Measurements from ENCODE around the gene PRM3.

DNA sequence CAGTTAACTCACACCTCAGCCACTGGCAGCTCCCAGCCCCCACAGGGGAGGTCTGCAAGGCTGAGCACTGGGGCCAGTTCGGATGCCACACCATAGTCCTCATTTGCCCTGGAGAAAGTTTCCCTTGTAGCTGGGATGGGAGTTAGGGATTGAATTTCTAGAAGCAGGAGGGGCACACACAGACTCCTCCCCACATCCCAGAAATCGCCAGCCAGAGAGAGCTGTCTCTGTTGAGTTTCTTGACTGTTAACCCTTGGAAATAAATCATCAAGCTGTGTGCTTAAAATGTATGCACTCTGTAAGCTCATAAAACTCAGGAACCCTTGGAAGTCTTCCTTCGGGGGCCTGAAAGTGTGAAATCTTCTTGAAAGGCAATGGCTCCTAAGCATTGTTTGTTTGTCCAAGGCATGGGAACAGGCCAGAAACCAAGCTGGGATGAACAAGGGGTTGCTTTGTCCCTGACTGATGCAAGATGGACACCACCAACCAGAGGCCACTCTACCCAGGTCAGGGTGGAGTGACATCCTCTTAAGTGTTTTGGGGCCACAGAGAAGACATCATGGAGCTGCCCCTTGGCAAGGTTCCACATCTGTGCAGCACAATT lies 394 bp upstream of the PRM3 start:
- TF ChIP-seq EP300 (IDR thresholded peaks at IDR 0.05) (no peak), CTCF (IDR thresholded peaks at IDR 0.05) (no peak), POLR2A (IDR thresholded peaks at IDR 0.05) (no peak)

Measured in suprapubic skin (tissue), 3 donors.